Pancreas (tissue), 10 donors: Measurements from ENCODE around the gene SUPT3H. TPM values are rescaled to one million over a fixed set of nuclear protein-coding genes. Genes with fewer than 3 reads are reported as not detected.
"Not testable (repeated sequence)": the region's sequence is repeated elsewhere in the genome, so short reads cannot be mapped to it uniquely, and the experiment has no call there.

Experiments used
- ATAC-seq, 4 donors: fragments of 200-7000 bp; cut with Tn5 transposase; one replicate each; pipeline versions ENCODE4 v1.8.0 to v1.9.1; 2020; ENCODE audit warnings: mild to moderate bottlenecking in 4 of 4, moderate library complexity in 4 of 4
- DNase-seq, 6 donors: peaks; one replicate each; pipeline ENCODE4 v3.0.0-alpha.2; 2020
- FAIRE-seq: peaks from 2 replicates; lab custom pipeline; 2012; peaks lifted over from hg19 to GRCh38; lab: Jason Lieb, UNC
- H3K27ac ChIP-seq, 4 donors: fragments of 200-600 bp; sonication (generic); 1 replicate in 3 of 4; 2 replicates in 1 of 4; pipeline versions ENCODE4 v1.5.0 to v1.8.0; 2020
- H3K27me3 ChIP-seq, 4 donors: fragments of 200-600 bp; one replicate each; pipeline ENCODE4 v1.8.0; 2021
- H3K36me3 ChIP-seq, 3 donors: fragments of 200-600 bp; sonication (generic) in 1 of 3; one replicate each; pipeline versions ENCODE4 v1.5.0 to v1.8.0; 2020 to 2021
- H3K4me1 ChIP-seq, 3 donors: fragments of 200-600 bp; one replicate each; pipeline ENCODE4 v1.8.0; 2021
- H3K4me3 ChIP-seq, 4 donors: fragments of 200-600 bp; sonication (generic) in 2 of 4; one replicate each; pipeline versions ENCODE4 v1.5.0 to v1.8.0; 2020 to 2021
- H3K9me3 ChIP-seq, 4 donors: fragments of 200-600 bp; one replicate each; pipeline ENCODE4 v1.8.0; 2021
- CTCF ChIP-seq, 4 donors: fragments of 200-600 bp; sonication (generic) in 3 of 4; IDR thresholded peaks; one replicate each; pipeline versions ENCODE4 v1.5.0 to v1.8.0; 2021; ENCODE audit warnings: antibody characterized with exemption in 4 of 4
- WGBS, 2 donors: extraction: QIAGEN DNeasy Blood & Tissue Kit; methylation state at CpG; one replicate each; pipeline ENCODE4 v1.1.7; 2013; 5-methylcytosine and 5-hydroxymethylcytosine counted together
- intact Hi-C, 3 donors: fragments of 100-400 bp; cut with DNase I; formaldehyde crosslinking; loops; one replicate each; pipeline versions ENCODE4 v1.11.1 to v1.14.2; 2022
- polyA plus RNA-seq, 2 donors: library from polyadenylated mRNA; stranded (reverse); fragments of 200-250 nt; gene quantifications; one replicate each; pipeline ENCODE4 v1.2.3, GENCODE V29; 2013
- total RNA-seq, 6 donors: library from RNA; stranded (reverse); fragmentation: NEBNext Ultra II Directional in 4 of 6; extraction: Animal tissue kit (Norgen Biotek cat#: 25700) in 4 of 6; gene quantifications; one replicate each; pipeline versions ENCODE4 v1.2.1 to v1.2.4, GENCODE V29; 2021 to 2023
- donor health status: healthy with polysubstance abuse.
- donor health status: DM: no; HTN: no; CAD: no; lungs with moderate emphysema.
- donor health status: DM: no; HTN: no; CAD: no.
- donor health status: control.
- donor health status: control.
- donor health status: Bipolar disorder and iron deficiency.
- donor health status: DM: yes; HTN: yes; CAD: no.
- donor health status: DM: no; HTN: no; CAD: no.
- donor health status: DM: no; HTN: no; CAD: no.
- donor health status: DM: yes; HTN: yes; CAD: no.

The SUPT3H gene
- total and polyA plus RNA-seq, 8 donors = 3.6 to 8.0 (median 5.3) TPM

- Histone ChIP-seq H3K36me3 (no peaks in the 10 kb centered on the region), H3K9me3 (no peaks in the 10 kb centered on the region), H3K27ac (no peak overlapping the region), H3K4me1 (no peaks in the 10 kb centered on the region), H3K27me3 (no peaks in the 10 kb centered on the region), H3K4me3 (no peak overlapping the region)
- ATAC-seq (no peak), FAIRE-seq (no peak), DNase-seq (no peak)
- WGBS, 2 donors = 66 to 79% methylated on average over 3 of the region's 3 CpGs
- intact Hi-C loops = no loop called here
- TF ChIP-seq CTCF (IDR thresholded peaks at IDR 0.05) = no peak
Measured at GRCh38 chr6:45293306-45293705, 84.4 kb downstream of the SUPT3H start.

GRCh38 chr6:45289751-45290514 lies 87.8 kb downstream of the SUPT3H start:
- FAIRE-seq (no peak), DNase-seq (no peak), ATAC-seq (no peak)
- H3K27ac ChIP-seq = no peak overlapping the region
- H3K36me3 ChIP-seq = no peaks in the 10 kb centered on the region
- no peaks in the 10 kb centered on the region for H3K9me3 ChIP-seq
- H3K27me3 ChIP-seq = no peaks in the 10 kb centered on the region
- 95 to 96% methylated on average over 5 of the region's 5 CpGs for WGBS, 2 donors
- intact Hi-C loops = no loop called here
- TF ChIP-seq CTCF (IDR thresholded peaks at IDR 0.05) = no peak
- no peak overlapping the region for H3K4me3 ChIP-seq
- H3K4me1 ChIP-seq = no peaks in the 10 kb centered on the region

GRCh38 chr6:45286707-45287106 lies 91.0 kb downstream of the SUPT3H start:
- DNase-seq, H3K9me3 ChIP-seq, H3K4me3 ChIP-seq, FAIRE-seq, intact Hi-C loops, ATAC-seq, H3K4me1 ChIP-seq, H3K27ac ChIP-seq, H3K27me3 ChIP-seq, H3K36me3 ChIP-seq: not testable (repeated sequence)
- 91 to 95% methylated on average over 3 of the region's 3 CpGs for WGBS, 2 donors

- no peak for FAIRE-seq
- no peaks in the 10 kb centered on the region for H3K4me1 ChIP-seq
- no peak overlapping the region for H3K4me3 ChIP-seq
- H3K27me3 ChIP-seq = no peaks in the 10 kb centered on the region
- ATAC-seq = no peak
- intact Hi-C loops = no loop called here
- TF ChIP-seq CTCF (IDR thresholded peaks at IDR 0.05) = no peak
- 93 to 97% methylated on average over 1 of the region's 1 CpG for WGBS, 2 donors
- no peaks in the 10 kb centered on the region for H3K9me3 ChIP-seq
- H3K36me3 ChIP-seq = no peaks in the 10 kb centered on the region
- H3K27ac ChIP-seq = no peak overlapping the region
- no peak for DNase-seq
Measured at GRCh38 chr6:45278367-45278766, 99.4 kb downstream of the SUPT3H start.

GRCh38 chr6:45277741-45278140 lies 100.0 kb downstream of the SUPT3H start:
- FAIRE-seq, DNase-seq, H3K9me3 ChIP-seq, H3K4me1 ChIP-seq, H3K36me3 ChIP-seq, H3K4me3 ChIP-seq, intact Hi-C loops, H3K27ac ChIP-seq, H3K27me3 ChIP-seq, ATAC-seq: not testable (repeated sequence)
- 92 to 93% methylated on average over 4 of the region's 4 CpGs for WGBS, 2 donors

- WGBS, 2 donors = 94% methylated on average over 1 of the region's 1 CpG
- intact Hi-C loops = no loop called here
Measured at GRCh38 chr6:45275358-45275757, 102.4 kb downstream of the SUPT3H start.

More at GRCh38 chr6:45275358-45275757, 102.4 kb downstream of the SUPT3H start:
- Histone ChIP-seq H3K27ac (no peak overlapping the region), H3K27me3 (no peaks in the 10 kb centered on the region), H3K36me3 (no peaks in the 10 kb centered on the region), H3K4me3 (no peak overlapping the region), H3K9me3 (no peaks in the 10 kb centered on the region), H3K4me1 (no peaks in the 10 kb centered on the region)
- no peak for FAIRE-seq
- no peak for TF ChIP-seq CTCF (IDR thresholded peaks at IDR 0.05)
- ATAC-seq = no peak
- DNase-seq = no peak
